IMR-90 (cell line): ENCODE data around the gene CNOT2.

Source experiments
- BHLHE40 ChIP-seq: fragments of 150-350 bp; IDR thresholded peaks from 2 replicates; pipeline ENCODE4 v1.6.1; 2016; ENCODE audit warnings: mild to moderate bottlenecking, low read depth, low read length
- CEBPB ChIP-seq: IDR thresholded peaks from 2 replicates; pipeline ENCODE4 v1.6.1; 2012; ENCODE audit warnings: low read depth, low read length, improper control_type of control experiment
- CHD1 ChIP-seq: IDR thresholded peaks from 2 replicates; pipeline ENCODE4 v1.6.1; 2012; ENCODE audit warnings: low read depth, low read length, improper control_type of control experiment
- FOS ChIP-seq: fragments of 150-350 bp; IDR thresholded peaks from 2 replicates; pipeline ENCODE4 v1.6.1; 2016; ENCODE audit warnings: low read depth, low read length
- MAFK ChIP-seq: IDR thresholded peaks from 2 replicates; pipeline ENCODE4 v1.6.1; 2012; ENCODE audit warnings: low read depth, low read length, improper control_type of control experiment
- MAZ ChIP-seq: IDR thresholded peaks from 2 replicates; pipeline ENCODE4 v1.6.1; 2012; ENCODE audit warnings: low read depth, mild to moderate bottlenecking, low read length, improper control_type of control experiment, moderate library complexity, borderline replicate concordance
- NFE2L2 ChIP-seq: fragments of 150-350 bp; IDR thresholded peaks from 2 replicates; pipeline ENCODE4 v1.6.1; 2016; ENCODE audit warnings: low read depth, mild to moderate bottlenecking, low read length
- POLR2A ChIP-seq: IDR thresholded peaks from 2 replicates; pipeline ENCODE4 v1.6.1; 2012; ENCODE audit warnings: mild to moderate bottlenecking, low read depth, low read length
- RAD21 ChIP-seq: IDR thresholded peaks from 2 replicates; pipeline ENCODE4 v1.6.1; 2012; ENCODE audit warnings: low read length, improper control_type of control experiment
- RCOR1 ChIP-seq: IDR thresholded peaks from 2 replicates; pipeline ENCODE4 v1.6.1; 2012; ENCODE audit warnings: mild to moderate bottlenecking, low read length, improper control_type of control experiment; ENCODE audit not compliant: insufficient replicate concordance
- RFX5 ChIP-seq: IDR thresholded peaks from 2 replicates; pipeline ENCODE4 v1.8.0; 2012; ENCODE audit warnings: low read depth, mild to moderate bottlenecking, low read length, moderate library complexity
- TF ChIP-seq, protein P1 (sequence below): conservative IDR thresholded peaks from 2 replicates; pipeline ENCODE4 v1.5.1; 2012; ENCODE audit warnings: mild to moderate bottlenecking, low read depth, low read length, improper control_type of control experiment
- TF ChIP-seq, protein P2 (sequence below): fragments of 150-350 bp; IDR thresholded peaks from 2 replicates; pipeline ENCODE4 v1.6.1; 2016; ENCODE audit warnings: low read depth, mild to moderate bottlenecking, low read length, moderate library complexity, borderline replicate concordance
- TF ChIP-seq, protein P3 (sequence below): fragments of 150-350 bp; IDR thresholded peaks from 2 replicates; pipeline ENCODE4 v1.6.1; 2017; ENCODE audit warnings: mild to moderate bottlenecking, antibody characterized with exemption, low read length, low read depth

DNA sequence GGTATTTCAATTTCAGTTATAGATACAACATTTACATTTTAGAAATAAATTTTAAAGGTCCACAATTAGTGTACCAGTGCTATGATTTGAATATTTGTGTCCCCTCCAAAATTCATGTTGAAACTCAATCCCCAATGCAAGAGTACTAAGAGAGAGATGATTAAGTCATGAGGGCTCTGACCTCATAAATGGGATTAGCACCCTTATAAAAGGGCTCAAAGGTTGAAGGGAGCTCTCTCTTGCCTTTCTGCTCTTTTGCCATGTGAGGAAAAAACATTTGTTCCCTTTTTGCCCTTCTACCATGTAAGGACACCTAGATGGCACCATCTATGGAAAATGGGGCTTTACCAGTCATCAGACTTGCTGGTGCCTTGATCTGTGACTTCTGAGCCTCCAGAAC is 25.8 kb upstream of the CNOT2 start:
- TF ChIP-seq MAFK, result no peak
- no peak for TF ChIP-seq FOS
- TF ChIP-seq, protein P1, sequence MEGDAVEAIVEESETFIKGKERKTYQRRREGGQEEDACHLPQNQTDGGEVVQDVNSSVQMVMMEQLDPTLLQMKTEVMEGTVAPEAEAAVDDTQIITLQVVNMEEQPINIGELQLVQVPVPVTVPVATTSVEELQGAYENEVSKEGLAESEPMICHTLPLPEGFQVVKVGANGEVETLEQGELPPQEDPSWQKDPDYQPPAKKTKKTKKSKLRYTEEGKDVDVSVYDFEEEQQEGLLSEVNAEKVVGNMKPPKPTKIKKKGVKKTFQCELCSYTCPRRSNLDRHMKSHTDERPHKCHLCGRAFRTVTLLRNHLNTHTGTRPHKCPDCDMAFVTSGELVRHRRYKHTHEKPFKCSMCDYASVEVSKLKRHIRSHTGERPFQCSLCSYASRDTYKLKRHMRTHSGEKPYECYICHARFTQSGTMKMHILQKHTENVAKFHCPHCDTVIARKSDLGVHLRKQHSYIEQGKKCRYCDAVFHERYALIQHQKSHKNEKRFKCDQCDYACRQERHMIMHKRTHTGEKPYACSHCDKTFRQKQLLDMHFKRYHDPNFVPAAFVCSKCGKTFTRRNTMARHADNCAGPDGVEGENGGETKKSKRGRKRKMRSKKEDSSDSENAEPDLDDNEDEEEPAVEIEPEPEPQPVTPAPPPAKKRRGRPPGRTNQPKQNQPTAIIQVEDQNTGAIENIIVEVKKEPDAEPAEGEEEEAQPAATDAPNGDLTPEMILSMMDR, result no peak
- TF ChIP-seq RFX5, result no peak
- no peak for TF ChIP-seq POLR2A
- no peak for TF ChIP-seq RAD21
- no peak for TF ChIP-seq MAZ
- TF ChIP-seq, protein P2, sequence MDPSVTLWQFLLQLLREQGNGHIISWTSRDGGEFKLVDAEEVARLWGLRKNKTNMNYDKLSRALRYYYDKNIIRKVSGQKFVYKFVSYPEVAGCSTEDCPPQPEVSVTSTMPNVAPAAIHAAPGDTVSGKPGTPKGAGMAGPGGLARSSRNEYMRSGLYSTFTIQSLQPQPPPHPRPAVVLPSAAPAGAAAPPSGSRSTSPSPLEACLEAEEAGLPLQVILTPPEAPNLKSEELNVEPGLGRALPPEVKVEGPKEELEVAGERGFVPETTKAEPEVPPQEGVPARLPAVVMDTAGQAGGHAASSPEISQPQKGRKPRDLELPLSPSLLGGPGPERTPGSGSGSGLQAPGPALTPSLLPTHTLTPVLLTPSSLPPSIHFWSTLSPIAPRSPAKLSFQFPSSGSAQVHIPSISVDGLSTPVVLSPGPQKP, result no peak
- no peak for TF ChIP-seq RCOR1
- no peak for TF ChIP-seq BHLHE40
- TF ChIP-seq CEBPB, result no peak
- TF ChIP-seq NFE2L2, result no peak
- no peak for TF ChIP-seq CHD1
- TF ChIP-seq, protein P3, sequence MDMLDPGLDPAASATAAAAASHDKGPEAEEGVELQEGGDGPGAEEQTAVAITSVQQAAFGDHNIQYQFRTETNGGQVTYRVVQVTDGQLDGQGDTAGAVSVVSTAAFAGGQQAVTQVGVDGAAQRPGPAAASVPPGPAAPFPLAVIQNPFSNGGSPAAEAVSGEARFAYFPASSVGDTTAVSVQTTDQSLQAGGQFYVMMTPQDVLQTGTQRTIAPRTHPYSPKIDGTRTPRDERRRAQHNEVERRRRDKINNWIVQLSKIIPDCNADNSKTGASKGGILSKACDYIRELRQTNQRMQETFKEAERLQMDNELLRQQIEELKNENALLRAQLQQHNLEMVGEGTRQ, result no peak
